H9 (cell line): ENCODE data around the gene LRP2BP. TPM values are rescaled to one million over a fixed set of nuclear protein-coding genes. Genes with fewer than 3 reads are reported as not detected.

ENCODE experiments used
- DNase-seq: peaks from one replicate; pipeline ENCODE4 v3.0.0-alpha.2; 2017
- H2AFZ ChIP-seq: one replicate; pipeline ENCODE4 v1.6.1; 2013; ENCODE audit warnings: mild to moderate bottlenecking, low read length, control low read depth, moderate library complexity
- H2AK5ac ChIP-seq: 2 replicates; pipeline ENCODE4 v1.6.1; 2013; ENCODE audit warnings: low read length, control low read depth, mixed read lengths; ENCODE audit not compliant: insufficient read length
- H2BK120ac ChIP-seq: one replicate; pipeline ENCODE4 v1.6.1; 2013; ENCODE audit warnings: low read depth, mild to moderate bottlenecking, low read length, control low read depth, inconsistent platforms; ENCODE audit not compliant: poor library complexity, severe bottlenecking
- H2BK12ac ChIP-seq: 2 replicates; pipeline ENCODE4 v1.6.1; 2013; ENCODE audit warnings: low read length, control low read depth, mixed read lengths, low read depth; ENCODE audit not compliant: insufficient read length
- H2BK15ac ChIP-seq: 2 replicates; pipeline ENCODE4 v1.6.1; 2013; ENCODE audit warnings: low read depth, low read length, control low read depth
- H2BK20ac ChIP-seq: one replicate; pipeline ENCODE4 v1.6.1; 2013; ENCODE audit warnings: low read depth, mild to moderate bottlenecking, low read length, control low read depth, inconsistent platforms; ENCODE audit not compliant: poor library complexity, severe bottlenecking
- H2BK5ac ChIP-seq: 2 replicates; pipeline ENCODE4 v1.6.1; 2013; ENCODE audit warnings: low read length, control low read depth, mixed read lengths; ENCODE audit not compliant: insufficient read length
- H3K14ac ChIP-seq: 2 replicates; pipeline ENCODE4 v1.6.1; 2013; ENCODE audit warnings: low read length, control low read depth; ENCODE audit not compliant: insufficient read depth
- H3K18ac ChIP-seq: 2 replicates; pipeline ENCODE4 v1.6.1; 2013; ENCODE audit warnings: low read depth, mild to moderate bottlenecking, mixed read lengths, low read length, control low read depth; ENCODE audit not compliant: insufficient read length
- H3K23ac ChIP-seq: 2 replicates; pipeline ENCODE4 v1.6.1; 2013; ENCODE audit warnings: low read length, control low read depth, mixed read lengths, low read depth; ENCODE audit not compliant: insufficient read length
- H3K23me2 ChIP-seq: 2 replicates; pipeline ENCODE4 v1.6.1; 2013; ENCODE audit warnings: low read depth, mild to moderate bottlenecking, mixed read lengths, low read length, control low read depth; ENCODE audit not compliant: insufficient read length, poor library complexity, severe bottlenecking
- H3K27ac ChIP-seq: 2 replicates; pipeline ENCODE4 v1.5.1; 2013; ENCODE audit warnings: low read length, control low read depth, mixed read lengths, low read depth; ENCODE audit not compliant: insufficient read length
- H3K27me3 ChIP-seq: 2 replicates; pipeline ENCODE4 v1.6.1; 2013; ENCODE audit warnings: low read length, control low read depth, inconsistent platforms; ENCODE audit not compliant: insufficient read depth
- H3K4ac ChIP-seq: 2 replicates; pipeline ENCODE4 v1.6.1; 2013; ENCODE audit warnings: low read depth, mild to moderate bottlenecking, control low read depth, inconsistent platforms, low read length, moderate library complexity
- H3K4me1 ChIP-seq: 2 replicates; pipeline ENCODE4 v1.6.1; 2013; ENCODE audit warnings: low read length, control low read depth, inconsistent platforms; ENCODE audit not compliant: insufficient read depth
- H3K4me2 ChIP-seq: 2 replicates; pipeline ENCODE4 v1.6.1; 2013; ENCODE audit warnings: low read length, control low read depth, mixed read lengths; ENCODE audit not compliant: insufficient read length, insufficient read depth
- H3K56ac ChIP-seq: 2 replicates; pipeline ENCODE4 v1.6.1; 2013; ENCODE audit warnings: low read depth, mild to moderate bottlenecking, mixed read lengths, low read length, control low read depth; ENCODE audit not compliant: insufficient read length
- H3K79me1 ChIP-seq: 2 replicates; pipeline ENCODE4 v1.6.1; 2013; ENCODE audit warnings: low read depth, mild to moderate bottlenecking, moderate library complexity, low read length, control low read depth, inconsistent platforms; ENCODE audit not compliant: insufficient read depth, poor library complexity, severe bottlenecking
- H3K79me2 ChIP-seq: 2 replicates; pipeline ENCODE4 v1.6.1; 2013; ENCODE audit warnings: low read length, control low read depth, inconsistent platforms; ENCODE audit not compliant: insufficient read depth
- H3K9ac ChIP-seq: 2 replicates; pipeline ENCODE4 v1.6.1; 2013; ENCODE audit warnings: low read length, control low read depth, mixed read lengths; ENCODE audit not compliant: insufficient read length; ENCODE audit errors: extremely low read depth
- H3K9me3 ChIP-seq: one replicate; pipeline ENCODE4 v1.6.1; 2013; ENCODE audit warnings: low read depth, low read length, inconsistent platforms; ENCODE audit not compliant: control insufficient read depth
- H3T11ph ChIP-seq: one replicate; pipeline ENCODE4 v1.6.1; 2013; ENCODE audit warnings: mild to moderate bottlenecking, low read length, control low read depth, inconsistent platforms
- H4K20me1 ChIP-seq: one replicate; pipeline ENCODE4 v1.6.1; 2013; ENCODE audit not compliant: control insufficient read depth, insufficient read length, insufficient read depth
- H4K5ac ChIP-seq: 2 replicates; pipeline ENCODE4 v1.6.1; 2013; ENCODE audit warnings: low read depth, mild to moderate bottlenecking, mixed read lengths, low read length, control low read depth; ENCODE audit not compliant: insufficient read length
- H4K8ac ChIP-seq: replicated peaks from 2 replicates; pipeline ENCODE4 v1.6.1; 2013; ENCODE audit warnings: low read length, control low read depth, mixed read lengths, low read depth; ENCODE audit not compliant: insufficient read length
- H4K91ac ChIP-seq: 2 replicates; pipeline ENCODE4 v1.6.1; 2013; ENCODE audit warnings: low read depth, mild to moderate bottlenecking, moderate library complexity, mixed read lengths, low read length, control low read depth; ENCODE audit not compliant: insufficient read length
- H3K27ac Mint-ChIP-seq, 3 experiments: 2 replicates in 2 of 3; 3 replicates in 1 of 3; pipeline ENCODE4 v1.8.0; 2020 to 2021; ENCODE audit warnings: mixed read lengths in 3 of 3, mild to moderate bottlenecking in 1 of 3, moderate library complexity in 1 of 3
- H3K27me3 Mint-ChIP-seq: 2 replicates; pipeline ENCODE4 v1.8.0; 2021; ENCODE audit warnings: low read depth, mild to moderate bottlenecking, moderate library complexity, mixed read lengths
- H3K36me3 Mint-ChIP-seq, 3 experiments: 2 replicates in 2 of 3; 3 replicates in 1 of 3; pipeline ENCODE4 v1.8.0; 2020 to 2021; ENCODE audit warnings: low read depth in 3 of 3, mixed read lengths in 3 of 3; ENCODE audit not compliant: insufficient read depth in 1 of 3
- H3K4me1 Mint-ChIP-seq, 2 experiments: 2 replicates each; pipeline ENCODE4 v1.8.0; 2020; ENCODE audit warnings: mixed read lengths in 2 of 2
- H3K4me3 Mint-ChIP-seq, 2 experiments: 2 replicates in 1 of 2; 3 replicates in 1 of 2; pipeline ENCODE4 v1.8.0; 2020 to 2021; ENCODE audit warnings: mild to moderate bottlenecking in 2 of 2, mixed read lengths in 2 of 2, moderate library complexity in 1 of 2
- H3K9me3 Mint-ChIP-seq, 2 experiments: 2 replicates in 1 of 2; 3 replicates in 1 of 2; pipeline ENCODE4 v1.8.0; 2020; ENCODE audit warnings: mild to moderate bottlenecking in 2 of 2, mixed read lengths in 2 of 2, moderate library complexity in 1 of 2
- WGBS: extraction: QIAGEN DNeasy Blood & Tissue Kit; methylation state at CpG from one replicate; pipeline ENCODE4 v1.1.7; 2013; ENCODE audit warnings: missing lambda C conversion rate, low lambda C conversion rate, mixed read lengths; ENCODE audit not compliant: insufficient read length; ENCODE audit errors: extremely low coverage; 5-methylcytosine and 5-hydroxymethylcytosine counted together
- total RNA-seq: library from RNA; stranded (reverse); gene quantifications from 2 replicates; pipeline ENCODE4 v1.2.1, GENCODE V29; 2021
- TF ChIP-seq, protein P1 (sequence below): fragments of 200-600 bp; sonication (generic); conservative IDR thresholded peaks from 3 replicates; pipeline ENCODE4 v1.8.0; 2021; ENCODE audit warnings: antibody characterized with exemption, mild to moderate bottlenecking

LRP2BP gene
- total RNA-seq, 1 experiment from 2014 or later = 0.46 TPM

DNA sequence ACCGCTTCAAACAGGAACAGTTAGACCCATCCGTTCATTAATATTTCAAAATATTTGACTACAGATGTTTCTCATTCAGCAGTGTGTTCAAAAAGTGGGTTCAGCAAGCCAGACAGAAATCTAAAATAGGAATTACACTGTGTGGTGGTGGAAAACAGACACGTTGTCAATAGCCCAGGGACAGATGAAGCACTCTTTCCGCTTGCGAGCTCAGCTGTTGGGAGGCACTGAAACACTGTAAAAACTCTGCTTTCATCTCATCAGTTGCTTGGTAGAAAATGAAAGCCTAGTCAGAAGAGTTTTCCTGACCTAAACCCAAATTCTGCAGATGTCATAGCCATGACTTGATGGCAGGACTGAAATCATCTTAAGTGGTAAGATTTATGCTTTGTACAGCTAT, 38.5 kb downstream of the LRP2BP start:
- Histone ChIP-seq H3K4me1 (no peaks in the 10 kb centered on the region), H2BK12ac (no peak overlapping the region), H3K79me2 (no peaks in the 10 kb centered on the region), H3K79me1 (no peaks in the 10 kb centered on the region), H4K91ac (no peak overlapping the region), H3K18ac (no peak overlapping the region), H3K27ac (no peak overlapping the region), H2AFZ (no peak overlapping the region), H3K14ac (no peak overlapping the region), H4K20me1 (no peaks in the 10 kb centered on the region), H3K4me2 (no peak overlapping the region), H2AK5ac (no peak overlapping the region), H4K8ac (no peak overlapping the region), H3K4ac (no peak overlapping the region), H3K9ac (no peak overlapping the region), H2BK5ac (no peak overlapping the region), H2BK20ac (no peak overlapping the region), H2BK120ac (no peak overlapping the region), H3K56ac (no peak overlapping the region), H3T11ph (no peak overlapping the region), H2BK15ac (no peak overlapping the region), H3K23ac (no peak overlapping the region), H3K9me3 (no peaks in the 10 kb centered on the region), H3K23me2 (no peaks in the 10 kb centered on the region), H3K27me3 (no peaks in the 10 kb centered on the region), H4K5ac (no peak overlapping the region)
- no peaks in the 10 kb centered on the region for H3K27me3 Mint-ChIP-seq
- TF ChIP-seq, protein P1, sequence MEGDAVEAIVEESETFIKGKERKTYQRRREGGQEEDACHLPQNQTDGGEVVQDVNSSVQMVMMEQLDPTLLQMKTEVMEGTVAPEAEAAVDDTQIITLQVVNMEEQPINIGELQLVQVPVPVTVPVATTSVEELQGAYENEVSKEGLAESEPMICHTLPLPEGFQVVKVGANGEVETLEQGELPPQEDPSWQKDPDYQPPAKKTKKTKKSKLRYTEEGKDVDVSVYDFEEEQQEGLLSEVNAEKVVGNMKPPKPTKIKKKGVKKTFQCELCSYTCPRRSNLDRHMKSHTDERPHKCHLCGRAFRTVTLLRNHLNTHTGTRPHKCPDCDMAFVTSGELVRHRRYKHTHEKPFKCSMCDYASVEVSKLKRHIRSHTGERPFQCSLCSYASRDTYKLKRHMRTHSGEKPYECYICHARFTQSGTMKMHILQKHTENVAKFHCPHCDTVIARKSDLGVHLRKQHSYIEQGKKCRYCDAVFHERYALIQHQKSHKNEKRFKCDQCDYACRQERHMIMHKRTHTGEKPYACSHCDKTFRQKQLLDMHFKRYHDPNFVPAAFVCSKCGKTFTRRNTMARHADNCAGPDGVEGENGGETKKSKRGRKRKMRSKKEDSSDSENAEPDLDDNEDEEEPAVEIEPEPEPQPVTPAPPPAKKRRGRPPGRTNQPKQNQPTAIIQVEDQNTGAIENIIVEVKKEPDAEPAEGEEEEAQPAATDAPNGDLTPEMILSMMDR = no peak
- peaks cover 5 to 53% (median 26%) of the 10 kb centered on the region in 3 experiments; a peak in 5 of 7 replicates for H3K36me3 Mint-ChIP-seq
- DNase-seq = no peak
- H3K4me1 Mint-ChIP-seq = peaks cover 9% of the 10 kb centered on the region in 2 experiments; a peak in 3 of 4 replicates
- no CpG with 5 or more reads among the region's 5 CpGs for WGBS
- H3K4me3 Mint-ChIP-seq = no peak overlapping the region
- no peak overlapping the region for H3K27ac Mint-ChIP-seq
- H3K9me3 Mint-ChIP-seq = no peaks in the 10 kb centered on the region
